IMR-90 (cell line): ENCODE results near the gene FLVCR2. TPM values are rescaled to one million over a fixed set of nuclear protein-coding genes. Genes with fewer than 3 reads are reported as not detected.
A peak's percentile ranks its signal among the peaks of the same experiment; 100 is the strongest.

Source experiments
- ATAC-seq: fragments of 200-7000 bp; cut with Tn5 transposase; 2 replicates; pipeline ENCODE4 v1.9.1; 2020; ENCODE audit warnings: low read depth, mild to moderate bottlenecking, moderate library complexity
- BruUV-seq: library from RNA; stranded (reverse); fragments of 400-500 nt; replicated peaks from 2 replicates; lab custom pipeline; 2021; lab: Mats Ljungman, UMichigan
- CTCF ChIA-PET: fragments of 300-600 bp; formaldehyde crosslinking; extraction: SDS; loops from one replicate; lab custom pipeline; 2021; ENCODE audit warnings: antibody characterized with exemption; lab: Yijun Ruan, JAX
- POLR2A ChIA-PET: fragments of 300-600 bp; sonication (Branson Sonifier 250); formaldehyde crosslinking; loops from one replicate; lab custom pipeline; 2022; ENCODE audit warnings: antibody characterized with exemption; ENCODE audit not compliant: unreplicated experiment; lab: Charles Lee
- DNase-seq: peaks from one replicate; pipeline ENCODE4 v3.0.0; 2013
- H2AFZ ChIP-seq: replicated peaks from 2 replicates; pipeline ENCODE3; 2013; ENCODE audit warnings: low read length, mild to moderate bottlenecking; ENCODE audit not compliant: poor library complexity
- H2AK5ac ChIP-seq: 2 replicates; pipeline ENCODE4 v1.6.1; 2013; ENCODE audit warnings: low read depth, low read length, inconsistent platforms
- H2AK9ac ChIP-seq: replicated peaks from 2 replicates; pipeline ENCODE3; 2013; ENCODE audit warnings: mild to moderate bottlenecking, low read depth, low read length, moderate library complexity; ENCODE audit not compliant: poor library complexity
- H2BK120ac ChIP-seq: 2 replicates; pipeline ENCODE4 v1.6.1; 2013; ENCODE audit warnings: low read depth, low read length, inconsistent platforms
- H2BK15ac ChIP-seq: 3 replicates; pipeline ENCODE4 v1.6.1; 2013; ENCODE audit warnings: low read depth, low read length, inconsistent platforms
- H2BK20ac ChIP-seq: 2 replicates; pipeline ENCODE4 v1.6.1; 2013; ENCODE audit warnings: low read depth, mild to moderate bottlenecking, inconsistent platforms, low read length, moderate library complexity
- H2BK5ac ChIP-seq: 2 replicates; pipeline ENCODE4 v1.6.1; 2013; ENCODE audit warnings: mild to moderate bottlenecking, low read depth, low read length, inconsistent platforms; ENCODE audit not compliant: poor library complexity, severe bottlenecking
- H3K14ac ChIP-seq: replicated peaks from 2 replicates; pipeline ENCODE4 v1.6.1; 2013; ENCODE audit warnings: low read depth, low read length, inconsistent platforms
- H3K18ac ChIP-seq: 2 replicates; pipeline ENCODE4 v1.6.1; 2013; ENCODE audit warnings: low read depth, low read length, control low read depth
- H3K23ac ChIP-seq: 2 replicates; pipeline ENCODE4 v1.6.1; 2013; ENCODE audit warnings: low read depth, low read length, inconsistent platforms
- H3K27ac ChIP-seq: 2 replicates; pipeline ENCODE4 v1.5.1; 2013; ENCODE audit warnings: mild to moderate bottlenecking, control low read depth, low read length; ENCODE audit not compliant: insufficient read depth
- H3K27me3 ChIP-seq: 2 replicates; pipeline ENCODE4 v1.6.1; 2013; ENCODE audit warnings: low read length; ENCODE audit not compliant: control insufficient read depth, insufficient read depth
- H3K36me3 ChIP-seq: 2 replicates; pipeline ENCODE4 v1.6.1; 2013; ENCODE audit warnings: low read length, mixed read lengths; ENCODE audit not compliant: control insufficient read depth, insufficient read depth
- H3K4ac ChIP-seq: 2 replicates; pipeline ENCODE4 v1.6.1; 2013; ENCODE audit warnings: low read depth, low read length, inconsistent platforms
- H3K4me1 ChIP-seq: 2 replicates; pipeline ENCODE4 v1.6.1; 2013; ENCODE audit warnings: low read length, mixed read lengths; ENCODE audit not compliant: control insufficient read depth, insufficient read depth
- H3K4me2 ChIP-seq: 2 replicates; pipeline ENCODE4 v1.6.1; 2013; ENCODE audit warnings: low read depth, mild to moderate bottlenecking, control low read depth, low read length, moderate library complexity
- H3K4me3 ChIP-seq: 2 replicates; pipeline ENCODE4 v1.5.1; 2013; ENCODE audit warnings: low read depth, mild to moderate bottlenecking, control low read depth, low read length, moderate library complexity; ENCODE audit not compliant: insufficient read depth
- H3K56ac ChIP-seq: 2 replicates; pipeline ENCODE4 v1.6.1; 2013; ENCODE audit warnings: low read length, inconsistent platforms; ENCODE audit not compliant: insufficient read depth; ENCODE audit errors: extremely low read depth
- H3K79me1 ChIP-seq, 2 experiments: 2 replicates each; pipeline ENCODE4 v1.6.1; 2013; ENCODE audit warnings: low read length in 2 of 2, inconsistent platforms in 1 of 2, low read depth in 1 of 2
- H3K9ac ChIP-seq: 2 replicates; pipeline ENCODE4 v1.6.1; 2013; ENCODE audit warnings: low read depth, low read length, control low read depth
- H3K9me1 ChIP-seq: 2 replicates; pipeline ENCODE4 v1.6.1; 2013; ENCODE audit warnings: low read length, inconsistent platforms; ENCODE audit not compliant: insufficient read depth
- H3K9me3 ChIP-seq: 2 replicates; pipeline ENCODE4 v1.6.1; 2013; ENCODE audit warnings: low read length; ENCODE audit not compliant: control insufficient read depth, insufficient read depth
- H4K20me1 ChIP-seq: 2 replicates; pipeline ENCODE4 v1.6.1; 2013; ENCODE audit warnings: low read length, inconsistent platforms; ENCODE audit not compliant: insufficient read depth
- H4K5ac ChIP-seq: 2 replicates; pipeline ENCODE4 v1.6.1; 2013; ENCODE audit warnings: mild to moderate bottlenecking, low read depth, low read length, control low read depth
- H4K8ac ChIP-seq, 2 experiments: 2 replicates each; pipeline ENCODE4 v1.6.1; 2013; ENCODE audit warnings: low read depth in 2 of 2, low read length in 2 of 2, control low read depth in 1 of 2, inconsistent platforms in 1 of 2
- H4K91ac ChIP-seq: 2 replicates; pipeline ENCODE4 v1.6.1; 2013; ENCODE audit warnings: low read depth, low read length, inconsistent platforms; ENCODE audit not compliant: insufficient read depth
- CEBPB ChIP-seq: IDR thresholded peaks from 2 replicates; pipeline ENCODE4 v1.6.1; 2012; ENCODE audit warnings: low read depth, low read length, improper control_type of control experiment
- FOS ChIP-seq: fragments of 150-350 bp; IDR thresholded peaks from 2 replicates; pipeline ENCODE4 v1.6.1; 2016; ENCODE audit warnings: low read depth, low read length
- MAZ ChIP-seq: IDR thresholded peaks from 2 replicates; pipeline ENCODE4 v1.6.1; 2012; ENCODE audit warnings: low read depth, mild to moderate bottlenecking, low read length, improper control_type of control experiment, moderate library complexity, borderline replicate concordance
- RCOR1 ChIP-seq: IDR thresholded peaks from 2 replicates; pipeline ENCODE4 v1.6.1; 2012; ENCODE audit warnings: mild to moderate bottlenecking, low read length, improper control_type of control experiment; ENCODE audit not compliant: insufficient replicate concordance
- RFX5 ChIP-seq: IDR thresholded peaks from 2 replicates; pipeline ENCODE4 v1.8.0; 2012; ENCODE audit warnings: low read depth, mild to moderate bottlenecking, low read length, moderate library complexity
- WGBS, 2 experiments: methylation state at CpG; one replicate each; pipeline versions ENCODE4 v1.1.5 to v1.1.7; 2013; ENCODE audit warnings: missing lambda C conversion rate in 2 of 2; ENCODE audit not compliant: insufficient read length in 1 of 2; ENCODE audit errors: extremely low coverage in 2 of 2; 5-methylcytosine and 5-hydroxymethylcytosine counted together
- dilution Hi-C: fragments of 300-500 bp; cut with HindIII; formaldehyde crosslinking; loops from one replicate; pipeline ENCODE4 v1.14.3; 2018; ENCODE audit warnings: low sequenced_read_pairs; ENCODE audit not compliant: unreplicated experiment
- in situ Hi-C: fragments of 300-500 bp; cut with MboI; formaldehyde crosslinking; loops from 3 replicates; pipeline ENCODE4 v1.14.3; 2019; ENCODE audit warnings: low sequenced_read_pairs, inconsistent platforms, mixed read lengths
- intact Hi-C: fragments of 100-400 bp; cut with micrococcal nuclease; formaldehyde crosslinking; loops from 2 replicates; pipeline ENCODE4 v1.10.0; 2022
- polyA plus RNA-seq, 3 experiments: library from polyadenylated mRNA; depleted of rRNA; stranded (reverse); fragments of >200 nt; gene quantifications; 2 replicates each; pipeline ENCODE4 v1.2.3, GENCODE V29; 2012; ENCODE audit warnings: low replicate concordance in 1 of 3
- total RNA-seq: library from RNA; depleted of rRNA; stranded (reverse); fragments of >200 nt; gene quantifications from 2 replicates; pipeline ENCODE4 v1.2.3, GENCODE V29; 2012
- TF ChIP-seq, protein P1 (sequence below): fragments of 150-350 bp; IDR thresholded peaks from 2 replicates; pipeline ENCODE4 v1.6.1; 2017; ENCODE audit warnings: mild to moderate bottlenecking, antibody characterized with exemption, low read length, low read depth
- TF ChIP-seq, protein P2 (sequence below): fragments of 150-350 bp; IDR thresholded peaks from 2 replicates; pipeline ENCODE4 v1.6.1; 2016; ENCODE audit warnings: low read depth, mild to moderate bottlenecking, low read length, moderate library complexity, borderline replicate concordance
- TF ChIP-seq, protein P3 (sequence below): conservative IDR thresholded peaks from 2 replicates; pipeline ENCODE4 v1.5.1; 2012; ENCODE audit warnings: mild to moderate bottlenecking, low read depth, low read length, improper control_type of control experiment

Gene FLVCR2
- total and polyA plus RNA-seq, 2 of the 4 experiments (the other 2 are of a cell fraction) = 0.94 to 1.4 TPM

DNA sequence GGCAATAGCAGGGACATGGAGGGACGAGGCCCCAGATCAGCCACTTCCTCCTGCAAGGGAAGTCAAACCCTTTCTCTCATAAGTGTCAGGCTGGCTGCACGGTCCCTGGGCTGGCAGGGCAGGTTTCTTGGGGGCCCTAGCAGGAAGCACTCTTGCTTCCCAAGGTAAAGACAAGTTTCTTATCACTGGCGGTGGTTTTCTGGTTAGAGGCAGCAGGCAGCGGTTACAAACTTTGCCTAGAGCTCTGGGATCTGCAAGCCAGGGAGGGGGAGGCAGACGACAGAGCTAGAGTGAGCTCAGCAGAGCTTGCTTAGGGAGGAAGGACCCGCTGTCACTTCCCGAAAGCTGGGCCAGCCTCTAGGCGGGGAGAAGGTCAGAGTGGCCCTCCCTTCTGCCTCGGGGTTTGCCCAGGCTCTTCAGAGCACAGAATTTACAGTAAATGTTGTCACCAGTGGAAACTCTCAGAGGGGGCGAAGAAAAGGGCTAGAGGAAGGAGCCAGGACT, 35.8 kb upstream of the FLVCR2 start:
- Histone ChIP-seq H4K91ac (no peak overlapping the region), H2AK9ac (no peak overlapping the region), H4K8ac (no peak overlapping the region), H3K9me1 (no peaks in the 10 kb centered on the region), H4K20me1 (no peaks in the 10 kb centered on the region), H2BK15ac (no peak overlapping the region), H3K23ac (no peak overlapping the region), H3K18ac (no peak overlapping the region), H3K56ac (no peak overlapping the region), H3K4ac (no peak overlapping the region), H3K36me3 (no peaks in the 10 kb centered on the region), H2AFZ (peak overlapping the region; percentile 56), H3K4me2 (no peak overlapping the region), H3K27ac (no peak overlapping the region), H2BK5ac (no peak overlapping the region), H3K9me3 (no peaks in the 10 kb centered on the region), H3K79me1 (no peaks in the 10 kb centered on the region), H3K27me3 (peaks cover 9% of the 10 kb centered on the region), H2BK20ac (no peak overlapping the region), H3K4me3 (no peak overlapping the region), H2AK5ac (no peak overlapping the region), H3K4me1 (no peaks in the 10 kb centered on the region; the same call in 1 of the 2 replicates), H3K14ac (no peak overlapping the region), H2BK120ac (no peak overlapping the region), H4K5ac (no peak overlapping the region), H3K9ac (no peak overlapping the region)
- intact Hi-C loops = no loop called here
- in situ Hi-C loops = no loop called here
- dilution Hi-C loops = no loop called here
- 23% methylated on average over 5 of the region's 10 CpGs; no CpG with 5 or more reads in 1 of the 2 experiments for WGBS, 2 experiments
- ChIA-PET POLR2A (no interaction called here), CTCF (no interaction called here)
- peak; percentile 70 for ATAC-seq
- DNase-seq = no peak
- no TSS peak for BruUV-seq
- TF ChIP-seq, protein P1, sequence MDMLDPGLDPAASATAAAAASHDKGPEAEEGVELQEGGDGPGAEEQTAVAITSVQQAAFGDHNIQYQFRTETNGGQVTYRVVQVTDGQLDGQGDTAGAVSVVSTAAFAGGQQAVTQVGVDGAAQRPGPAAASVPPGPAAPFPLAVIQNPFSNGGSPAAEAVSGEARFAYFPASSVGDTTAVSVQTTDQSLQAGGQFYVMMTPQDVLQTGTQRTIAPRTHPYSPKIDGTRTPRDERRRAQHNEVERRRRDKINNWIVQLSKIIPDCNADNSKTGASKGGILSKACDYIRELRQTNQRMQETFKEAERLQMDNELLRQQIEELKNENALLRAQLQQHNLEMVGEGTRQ = no peak
- TF ChIP-seq, protein P2, sequence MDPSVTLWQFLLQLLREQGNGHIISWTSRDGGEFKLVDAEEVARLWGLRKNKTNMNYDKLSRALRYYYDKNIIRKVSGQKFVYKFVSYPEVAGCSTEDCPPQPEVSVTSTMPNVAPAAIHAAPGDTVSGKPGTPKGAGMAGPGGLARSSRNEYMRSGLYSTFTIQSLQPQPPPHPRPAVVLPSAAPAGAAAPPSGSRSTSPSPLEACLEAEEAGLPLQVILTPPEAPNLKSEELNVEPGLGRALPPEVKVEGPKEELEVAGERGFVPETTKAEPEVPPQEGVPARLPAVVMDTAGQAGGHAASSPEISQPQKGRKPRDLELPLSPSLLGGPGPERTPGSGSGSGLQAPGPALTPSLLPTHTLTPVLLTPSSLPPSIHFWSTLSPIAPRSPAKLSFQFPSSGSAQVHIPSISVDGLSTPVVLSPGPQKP = no peak
- TF ChIP-seq MAZ = no peak
- TF ChIP-seq, protein P3, sequence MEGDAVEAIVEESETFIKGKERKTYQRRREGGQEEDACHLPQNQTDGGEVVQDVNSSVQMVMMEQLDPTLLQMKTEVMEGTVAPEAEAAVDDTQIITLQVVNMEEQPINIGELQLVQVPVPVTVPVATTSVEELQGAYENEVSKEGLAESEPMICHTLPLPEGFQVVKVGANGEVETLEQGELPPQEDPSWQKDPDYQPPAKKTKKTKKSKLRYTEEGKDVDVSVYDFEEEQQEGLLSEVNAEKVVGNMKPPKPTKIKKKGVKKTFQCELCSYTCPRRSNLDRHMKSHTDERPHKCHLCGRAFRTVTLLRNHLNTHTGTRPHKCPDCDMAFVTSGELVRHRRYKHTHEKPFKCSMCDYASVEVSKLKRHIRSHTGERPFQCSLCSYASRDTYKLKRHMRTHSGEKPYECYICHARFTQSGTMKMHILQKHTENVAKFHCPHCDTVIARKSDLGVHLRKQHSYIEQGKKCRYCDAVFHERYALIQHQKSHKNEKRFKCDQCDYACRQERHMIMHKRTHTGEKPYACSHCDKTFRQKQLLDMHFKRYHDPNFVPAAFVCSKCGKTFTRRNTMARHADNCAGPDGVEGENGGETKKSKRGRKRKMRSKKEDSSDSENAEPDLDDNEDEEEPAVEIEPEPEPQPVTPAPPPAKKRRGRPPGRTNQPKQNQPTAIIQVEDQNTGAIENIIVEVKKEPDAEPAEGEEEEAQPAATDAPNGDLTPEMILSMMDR = no peak
- no peak for TF ChIP-seq RCOR1
- no peak for TF ChIP-seq CEBPB
- no peak for TF ChIP-seq RFX5
- no peak for TF ChIP-seq FOS
